ENCODE measurements around the gene EIF4B. TPM values are rescaled to one million over a fixed set of nuclear protein-coding genes. Genes with fewer than 3 reads are reported as not detected.

The EIF4B gene
- total RNA-seq, 1 donor from 2014 or later = 436 TPM

- DNase-seq (peak; percentile 78), ATAC-seq (no peak)
- Histone ChIP-seq H3K27ac (peak overlapping the region; percentile 60), H3K9me3 (no peaks in the 10 kb centered on the region), H3K36me3 (peaks cover 95% of the 10 kb centered on the region), H3K27me3 (no peaks in the 10 kb centered on the region), H3K4me1 (peaks cover 41% of the 10 kb centered on the region), H3K4me3 (no peak overlapping the region)
- intact Hi-C loops (cut with DNase I) = no loop called here
- TF ChIP-seq CTCF (IDR thresholded peaks at IDR 0.05) = no peak
These were observed 54.5 kb downstream of the EIF4B start for GRCh38 chr12:53060721-53061276.

- peak; percentile 45 for ATAC-seq
- H3K4me1 ChIP-seq = peaks cover 46% of the 10 kb centered on the region
- H3K27me3 ChIP-seq = no peaks in the 10 kb centered on the region
- intact Hi-C loops (cut with DNase I) = no loop called here
- no peaks in the 10 kb centered on the region for H3K9me3 ChIP-seq
- H3K27ac ChIP-seq = peak overlapping the region; percentile 60
- no peak overlapping the region for H3K4me3 ChIP-seq
- DNase-seq = peak; percentile 88
- peaks cover 89% of the 10 kb centered on the region for H3K36me3 ChIP-seq
- no peak for TF ChIP-seq CTCF (IDR thresholded peaks at IDR 0.05)
These were observed 55.3 kb downstream of the EIF4B start for GRCh38 chr12:53061404-53062010.

- H3K27me3 ChIP-seq = no peaks in the 10 kb centered on the region
- ATAC-seq (no peak), DNase-seq (peak; percentile 61)
- intact Hi-C loops (cut with DNase I) = no loop called here
- H3K4me1 ChIP-seq = peaks cover 46% of the 10 kb centered on the region
- H3K27ac ChIP-seq = peak overlapping the region; percentile 51
- no peak for TF ChIP-seq CTCF (IDR thresholded peaks at IDR 0.05)
- no peak overlapping the region for H3K4me3 ChIP-seq
- H3K36me3 ChIP-seq = peaks cover 82% of the 10 kb centered on the region
- H3K9me3 ChIP-seq = no peaks in the 10 kb centered on the region
These were observed 56.0 kb downstream of the EIF4B start for GRCh38 chr12:53062011-53062961.

- intact Hi-C loops (cut with DNase I) = no loop called here
- DNase-seq = peak; percentile 64
- peaks cover 46% of the 10 kb centered on the region for H3K4me1 ChIP-seq
These were observed 56.9 kb downstream of the EIF4B start for GRCh38 chr12:53062977-53063707.

More at GRCh38 chr12:53062977-53063707, 56.9 kb downstream of the EIF4B start:
- H3K4me3 ChIP-seq = no peak overlapping the region
- H3K27ac ChIP-seq = no peak overlapping the region
- no peaks in the 10 kb centered on the region for H3K27me3 ChIP-seq
- ATAC-seq = no peak
- peaks cover 81% of the 10 kb centered on the region for H3K36me3 ChIP-seq
- no peaks in the 10 kb centered on the region for H3K9me3 ChIP-seq
- TF ChIP-seq CTCF (IDR thresholded peaks at IDR 0.05) = no peak

All from upper lobe of right lung (tissue), 1 donor.